HG02884 (cell line): ENCODE results near the gene GJC1.

Experiments used
- ATAC-seq: cut with Tn5 transposase; IDR thresholded peaks from one replicate; pipeline ENCODE4 v1.9.1; 2021; ENCODE audit warnings: mild to moderate bottlenecking, moderate library complexity; ENCODE audit not compliant: unreplicated experiment

The GJC1 gene

DNA sequence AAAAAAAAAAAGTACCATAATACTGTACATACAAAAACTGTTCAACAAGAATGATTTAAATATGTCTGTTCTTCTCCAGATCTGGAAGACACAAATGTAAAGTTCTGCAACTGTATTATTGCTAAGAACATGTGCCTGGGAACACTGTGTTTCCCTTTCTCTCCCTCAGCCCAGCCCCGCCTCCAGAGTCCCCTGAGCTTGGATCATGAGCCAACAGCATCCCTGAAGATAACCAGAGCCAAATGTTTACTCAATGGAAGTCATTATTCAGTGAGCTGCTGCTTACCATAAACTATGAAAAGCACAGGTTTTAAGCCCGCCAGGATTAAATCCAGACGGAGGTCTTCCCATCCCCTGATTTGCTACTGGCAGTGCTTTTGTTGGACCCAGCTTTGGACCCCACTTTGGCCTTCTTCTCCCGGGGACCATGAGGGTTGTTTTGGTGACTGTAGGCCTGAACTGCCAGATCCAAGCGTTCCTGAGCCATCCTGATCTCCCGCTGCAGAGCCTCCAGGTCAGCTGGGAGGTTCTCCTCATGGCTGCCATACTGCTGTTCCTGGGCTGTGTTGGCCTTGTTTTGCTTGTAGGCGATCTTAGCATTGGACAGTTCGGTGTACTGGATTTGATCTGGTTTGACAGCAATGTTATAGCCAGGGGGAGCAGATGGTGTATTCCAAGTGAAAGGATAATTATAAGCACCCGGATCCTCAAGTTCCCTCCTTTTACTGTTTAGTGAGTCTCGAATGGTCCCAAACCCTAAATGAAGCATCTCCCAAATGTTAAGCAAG, 25.6 kb downstream of the GJC1 start:
- ATAC-seq = no peak

DNA sequence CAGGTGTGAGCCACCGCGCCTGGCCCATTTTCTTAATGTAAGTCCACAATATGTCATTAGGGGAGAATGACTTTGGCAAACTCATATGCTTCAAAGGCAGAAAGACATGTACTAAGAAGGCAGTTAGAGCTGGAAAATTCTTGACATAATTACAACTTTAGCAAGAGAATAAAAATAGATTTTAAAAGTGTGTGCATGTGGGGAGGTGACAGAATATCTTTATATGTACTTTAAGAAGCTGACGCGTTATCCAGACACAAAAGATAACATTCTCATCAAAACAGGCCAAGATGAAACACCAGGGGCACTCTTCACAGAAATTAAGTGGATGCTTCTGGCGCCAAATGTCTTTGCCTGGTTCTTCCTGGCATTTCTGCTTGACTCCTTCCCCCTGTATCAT, 28.2 kb downstream of the GJC1 start:
- no peak for ATAC-seq

DNA sequence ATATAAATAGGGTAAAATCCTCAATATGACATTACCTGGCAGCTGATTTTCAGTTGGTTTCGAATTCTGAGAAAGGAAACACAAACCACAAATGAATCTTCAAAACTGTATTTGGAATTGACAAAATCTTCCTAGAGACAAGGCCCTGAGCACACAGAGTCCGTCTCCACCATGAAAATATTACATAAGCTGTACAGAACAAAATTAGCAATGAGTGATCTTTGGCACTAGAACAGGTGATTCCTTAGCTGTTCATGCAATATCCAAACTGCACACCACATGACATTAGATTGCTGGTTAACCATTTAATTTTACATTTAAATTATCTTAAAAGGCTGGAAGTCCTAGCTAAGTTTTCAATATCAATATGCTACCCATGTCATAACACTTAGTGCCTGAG, 31.7 kb downstream of the GJC1 start:
- ATAC-seq = no peak

DNA sequence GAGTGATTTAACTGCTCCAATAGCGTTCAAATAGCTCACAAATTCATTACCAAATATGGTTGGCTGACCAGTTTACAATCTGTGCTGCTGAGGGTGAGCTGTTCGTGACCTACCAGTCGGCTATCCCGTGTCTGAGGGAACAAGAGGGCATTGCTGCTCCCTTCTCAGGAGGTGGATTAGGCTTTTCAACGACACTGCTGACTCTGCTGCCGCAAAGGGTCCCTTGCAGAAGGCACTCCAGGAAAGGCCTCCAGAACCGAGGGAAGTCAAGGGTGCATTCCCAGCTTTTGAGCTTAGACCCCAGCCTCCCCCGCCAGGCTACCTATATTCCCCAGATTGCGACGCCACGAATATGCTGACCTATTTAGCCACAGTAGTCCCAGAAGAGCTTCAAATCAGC, 32.3 kb downstream of the GJC1 start:
- ATAC-seq = no peak

DNA sequence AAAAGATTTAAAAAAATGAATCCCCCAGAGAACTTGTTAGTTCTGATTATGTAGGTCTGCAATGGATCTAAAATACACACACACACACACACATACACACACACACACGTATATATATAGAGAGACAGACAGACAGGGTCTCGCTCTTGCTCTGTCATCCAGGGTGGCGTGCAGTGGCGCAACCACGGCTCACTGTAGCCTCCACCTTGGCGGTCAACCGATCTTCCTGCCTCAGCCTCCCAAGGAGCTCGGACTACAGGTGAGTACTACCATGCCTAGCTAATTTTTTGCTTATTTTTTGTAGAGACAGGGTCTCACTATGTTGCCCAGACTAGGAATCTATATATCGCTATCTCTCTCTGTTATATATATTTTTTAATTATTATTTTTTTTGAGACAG, 33.4 kb downstream of the GJC1 start:
- no peak for ATAC-seq

DNA sequence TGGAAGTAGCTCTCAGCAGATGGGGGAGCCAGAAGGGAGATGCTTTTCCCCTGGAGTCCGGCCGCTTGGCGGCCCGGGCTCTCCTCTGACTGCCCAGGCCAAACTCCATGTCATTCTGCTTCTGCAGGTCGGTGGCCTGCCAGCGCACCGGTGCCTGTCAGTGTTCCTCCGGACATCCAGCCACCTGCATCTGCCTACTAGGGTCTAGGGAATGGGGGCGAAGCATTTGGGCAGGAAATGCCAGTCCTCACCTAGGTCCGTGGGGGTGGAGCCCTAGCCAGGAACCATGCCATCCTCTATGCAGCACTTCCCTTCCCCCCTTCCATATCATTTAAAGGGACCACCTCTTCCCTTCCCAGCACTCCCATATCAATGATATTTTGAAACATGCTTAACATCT, 34.2 kb downstream of the GJC1 start:
- no peak for ATAC-seq

DNA sequence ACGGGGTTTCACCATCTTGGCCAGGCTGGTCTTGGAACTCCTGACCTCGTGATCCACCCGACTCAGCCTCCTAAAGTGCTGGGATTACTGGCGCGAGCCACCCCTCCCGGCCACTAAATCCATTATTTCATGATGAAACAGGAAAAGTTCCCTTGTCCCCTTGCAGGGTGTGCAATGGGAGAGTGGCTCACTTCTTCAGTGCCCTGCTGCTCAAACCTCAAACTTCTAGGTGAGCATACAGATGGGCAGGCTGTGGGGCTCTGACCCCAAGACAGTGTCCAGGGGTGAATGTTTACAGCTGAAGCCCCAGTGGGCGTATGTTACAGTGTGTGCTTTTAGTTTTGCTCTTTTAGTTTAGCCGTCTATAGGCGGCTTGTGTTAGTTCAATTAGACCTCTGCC, 34.7 kb downstream of the GJC1 start:
- no peak for ATAC-seq

DNA sequence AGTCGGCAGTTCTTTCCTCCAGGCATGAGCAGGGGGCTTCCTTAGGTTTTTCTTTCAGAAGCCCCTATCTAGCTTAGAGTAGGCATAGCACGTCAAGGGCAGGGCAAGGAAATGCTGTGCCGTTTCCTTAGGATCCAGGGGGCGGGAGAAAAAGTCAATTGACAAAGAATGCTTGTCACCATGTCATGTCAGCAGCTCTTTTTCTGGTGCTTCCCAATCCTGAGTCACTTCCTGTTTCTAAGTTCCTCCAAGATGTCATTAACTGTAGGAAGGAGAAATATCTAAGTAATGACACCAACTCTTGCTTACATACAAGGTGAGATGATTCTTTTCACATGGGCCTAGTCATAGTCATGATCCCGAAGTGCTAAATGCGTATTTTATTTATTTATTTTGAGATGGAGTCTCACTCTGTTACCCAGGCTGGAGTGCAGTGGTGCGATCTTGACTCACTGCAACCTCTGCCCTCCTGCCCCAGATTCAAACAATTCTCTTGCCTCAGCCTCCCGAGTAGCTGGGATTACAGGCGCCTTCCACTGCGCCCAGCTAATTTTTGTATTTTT, 35.2 kb downstream of the GJC1 start:
- no peak for ATAC-seq

DNA sequence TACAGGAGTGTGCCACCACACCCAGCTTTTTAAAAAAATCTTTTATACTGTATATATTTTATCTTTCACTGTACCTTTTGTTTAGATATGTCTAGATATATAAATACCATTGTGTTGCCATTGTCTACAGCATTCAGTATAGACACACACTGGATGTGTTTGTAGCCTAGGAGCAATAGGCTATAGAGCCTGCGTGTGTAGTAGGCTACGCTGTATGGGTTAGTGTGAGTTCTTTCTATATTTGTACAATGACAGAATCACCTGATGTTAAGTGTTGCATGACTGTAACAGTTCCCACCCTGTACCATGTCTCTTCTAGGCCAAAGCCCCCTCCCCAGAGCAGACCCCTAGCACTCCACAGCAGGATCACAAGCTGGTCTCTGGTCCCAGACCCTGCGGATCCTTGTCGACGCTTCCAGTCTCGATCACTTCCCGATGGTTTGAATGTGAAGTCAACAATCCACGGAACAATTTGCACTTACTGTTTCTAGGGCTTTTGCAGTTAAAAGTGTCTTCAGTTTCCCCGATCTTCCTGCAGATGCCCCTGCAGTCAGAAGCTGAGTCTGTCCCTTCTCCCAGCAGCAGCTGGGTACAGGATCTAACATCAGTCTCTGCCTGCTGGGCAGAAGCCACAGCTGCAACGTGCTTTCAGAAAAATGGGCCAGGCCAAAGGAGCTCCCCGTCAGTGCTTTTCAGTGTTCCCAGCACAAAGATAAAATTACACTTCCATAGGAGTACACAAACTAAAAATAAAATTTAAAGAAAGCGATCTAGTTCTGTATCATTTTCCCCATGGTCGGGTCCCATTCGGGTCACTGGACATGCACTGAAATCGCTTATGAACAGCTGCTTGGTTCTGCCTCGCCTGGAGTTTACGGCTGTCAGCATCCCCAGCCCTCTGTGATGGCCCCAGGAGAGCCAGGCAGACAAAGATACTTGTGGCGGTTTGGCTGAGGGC, 35.9 kb downstream of the GJC1 start:
- no peak for ATAC-seq

DNA sequence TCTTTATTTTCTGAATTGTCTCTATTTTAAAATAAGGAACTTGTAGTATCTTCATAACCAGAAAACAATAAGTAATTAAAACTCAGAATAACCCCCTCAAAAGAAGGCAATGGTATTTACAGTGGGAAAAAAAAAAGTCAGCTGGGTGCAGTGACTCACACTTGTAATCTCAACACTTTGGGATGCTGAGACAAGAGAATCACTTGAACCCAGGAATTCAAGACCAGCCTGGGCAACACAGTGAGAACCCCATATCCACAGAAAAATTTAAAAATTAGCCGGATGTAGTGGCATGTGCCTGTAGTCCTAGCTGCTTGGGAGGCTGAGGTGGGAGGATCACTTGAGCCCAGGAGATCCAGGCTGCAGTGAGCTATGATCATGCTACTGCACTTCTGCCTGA, 37.8 kb downstream of the GJC1 start:
- ATAC-seq = no peak

DNA sequence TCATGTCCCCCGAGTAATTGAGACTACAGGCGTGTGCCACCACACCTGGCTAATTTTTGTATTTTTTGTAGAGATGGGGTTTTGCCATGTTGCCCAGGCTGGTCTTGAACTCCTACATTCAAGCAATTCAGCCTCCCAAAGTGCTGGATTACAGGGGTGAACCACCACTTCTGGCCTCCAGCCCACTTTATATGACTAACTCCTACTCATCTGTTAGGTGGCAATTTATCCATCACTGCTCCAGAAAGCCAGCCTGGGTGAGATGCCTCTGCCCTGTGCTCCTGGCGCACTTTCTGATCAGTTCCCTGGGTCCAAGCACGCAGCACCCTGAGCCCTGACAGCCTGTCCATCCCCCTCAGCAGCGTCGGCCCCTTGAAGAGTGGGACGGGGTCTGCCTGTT, 41.9 kb downstream of the GJC1 start:
- ATAC-seq = no peak

DNA sequence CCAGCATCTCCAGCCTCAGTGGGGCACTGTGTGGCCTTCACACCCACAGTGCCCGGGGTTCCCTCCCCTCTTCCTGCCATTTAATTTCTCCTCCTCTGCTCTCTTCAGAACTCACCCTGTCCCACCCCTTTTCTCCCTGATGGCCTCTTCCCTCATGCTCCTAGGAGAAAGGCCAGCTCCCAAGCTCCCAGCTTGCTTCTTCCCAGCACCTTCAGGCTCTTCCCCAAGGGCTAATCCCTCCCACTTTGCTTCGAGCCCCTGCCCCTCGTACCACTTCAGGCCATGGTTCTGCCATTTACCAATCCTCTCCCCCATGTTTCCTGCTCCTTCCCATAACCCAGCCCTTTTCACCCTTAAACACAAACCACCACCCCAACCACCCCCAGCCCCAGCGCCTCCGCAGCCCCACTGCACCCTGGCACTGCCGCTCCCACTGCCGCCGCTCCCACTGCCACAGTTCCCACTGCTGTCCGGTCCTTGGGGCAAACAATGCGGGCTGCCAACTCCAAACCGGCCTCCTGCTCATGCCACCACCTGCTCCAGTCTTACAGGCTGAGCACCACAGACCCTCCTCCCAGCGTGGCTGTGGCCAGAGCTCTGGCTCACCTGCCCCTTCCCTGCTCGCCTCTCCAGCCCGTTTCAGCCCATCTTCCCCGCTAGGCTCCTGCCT, 42.7 kb downstream of the GJC1 start:
- no peak for ATAC-seq

DNA sequence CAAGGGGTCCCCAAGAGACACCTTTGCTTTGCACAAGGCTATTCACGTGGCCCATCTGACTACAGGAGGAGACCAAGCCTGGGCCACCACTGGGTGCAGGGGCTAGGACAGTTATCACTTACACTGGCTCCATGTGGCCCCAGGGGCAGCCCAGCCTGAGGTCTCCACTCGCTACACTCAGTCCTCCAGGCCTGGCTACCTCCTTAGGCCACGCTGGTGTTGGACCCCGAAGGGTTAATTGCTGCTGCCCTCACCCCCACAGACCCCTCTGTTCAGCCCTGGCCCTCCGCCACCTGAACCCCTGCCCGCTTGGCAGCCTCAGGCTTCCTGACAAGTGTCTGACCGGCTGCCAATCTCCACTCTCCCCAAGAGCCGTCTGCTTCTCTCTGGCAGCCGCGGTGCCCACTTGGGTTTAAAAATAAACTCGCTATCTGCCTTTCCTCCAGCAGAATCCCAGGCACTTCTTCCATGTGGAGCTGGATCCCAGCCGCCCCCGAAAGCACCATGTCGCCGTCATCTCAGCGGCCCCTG, 43.5 kb downstream of the GJC1 start:
- no peak for ATAC-seq

DNA sequence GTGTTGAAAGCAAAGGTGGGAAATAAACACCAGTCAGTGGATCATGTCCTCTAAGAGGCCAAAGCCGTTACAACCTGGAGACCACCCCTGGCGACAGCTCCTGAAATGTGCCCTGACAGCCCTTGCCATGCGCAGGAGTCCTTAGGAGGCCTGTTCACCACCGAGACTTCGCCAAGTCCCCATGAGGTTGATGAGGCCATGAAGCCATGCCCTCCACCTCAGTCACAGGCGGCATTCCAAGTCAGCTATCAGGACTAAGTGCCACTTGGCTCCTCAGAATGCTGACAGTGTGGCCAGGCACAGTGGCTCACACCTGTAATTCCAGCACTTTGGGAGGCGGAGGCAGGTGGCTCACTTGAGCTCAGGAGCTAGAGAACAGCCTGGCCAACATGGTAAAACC, 44.2 kb downstream of the GJC1 start:
- ATAC-seq = no peak

DNA sequence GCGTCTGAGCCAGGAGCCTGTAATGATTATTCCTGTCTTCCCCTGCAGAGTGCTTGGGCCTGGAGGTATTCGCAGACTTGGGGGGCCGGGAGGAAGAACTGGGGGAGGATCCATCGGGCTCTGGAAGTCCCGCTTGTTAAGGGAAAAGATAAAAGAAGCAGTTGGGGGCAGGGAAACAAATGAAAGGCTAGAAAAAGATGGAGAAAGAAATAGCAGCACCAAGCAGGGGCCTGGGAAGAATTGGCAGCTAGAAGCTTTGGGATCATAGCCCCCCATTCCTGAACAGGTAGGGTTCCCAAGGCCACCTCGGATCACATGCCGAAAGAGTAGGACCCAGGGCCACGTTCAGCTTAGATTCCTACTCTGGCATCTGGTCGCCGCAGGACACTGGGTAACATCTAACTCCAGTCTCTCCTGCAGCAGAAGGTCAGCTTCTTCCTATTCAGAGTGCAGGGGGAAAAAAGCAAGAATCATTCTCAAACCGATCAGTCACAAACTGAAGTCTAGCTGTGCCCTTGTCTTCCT, 47.7 kb downstream of the GJC1 start:
- ATAC-seq = no peak

DNA sequence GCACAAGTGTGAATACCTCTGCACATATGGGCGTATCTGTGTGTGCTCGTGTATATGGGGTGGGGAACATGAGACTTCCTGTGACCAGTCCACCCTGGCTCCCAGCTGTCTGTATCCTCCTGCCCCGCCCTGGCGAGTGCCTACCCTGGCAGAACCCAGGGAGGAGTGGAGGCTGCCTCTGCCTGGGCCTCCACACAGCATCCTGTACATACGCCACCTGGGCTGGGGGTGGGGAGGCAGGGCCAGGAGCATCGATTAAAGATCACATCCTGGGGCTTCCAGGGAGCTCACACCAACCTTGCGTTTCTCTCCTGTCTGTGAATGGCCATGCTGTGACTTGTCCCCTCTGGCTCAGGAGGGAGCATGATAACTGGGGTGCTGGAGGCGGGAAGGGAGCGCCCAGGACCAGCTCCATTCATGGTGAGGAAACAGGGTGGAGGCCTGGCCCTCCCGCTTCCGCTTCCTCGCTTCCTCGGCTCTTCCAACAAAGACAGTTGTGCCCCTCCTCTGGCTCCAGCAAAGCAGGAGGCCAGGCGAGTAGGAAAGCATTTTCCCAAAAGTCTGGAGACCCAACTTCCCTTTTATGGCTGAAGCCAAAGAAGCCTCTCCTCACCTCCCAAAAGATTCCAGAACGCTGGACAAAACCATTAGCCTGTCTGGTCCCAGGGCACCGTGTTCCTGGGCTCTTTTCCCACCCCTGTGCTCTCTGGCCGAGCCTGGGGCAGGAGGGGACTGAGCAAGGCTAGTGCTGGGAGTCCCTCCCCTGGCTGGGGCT, 48.3 kb downstream of the GJC1 start:
- ATAC-seq = no peak

DNA sequence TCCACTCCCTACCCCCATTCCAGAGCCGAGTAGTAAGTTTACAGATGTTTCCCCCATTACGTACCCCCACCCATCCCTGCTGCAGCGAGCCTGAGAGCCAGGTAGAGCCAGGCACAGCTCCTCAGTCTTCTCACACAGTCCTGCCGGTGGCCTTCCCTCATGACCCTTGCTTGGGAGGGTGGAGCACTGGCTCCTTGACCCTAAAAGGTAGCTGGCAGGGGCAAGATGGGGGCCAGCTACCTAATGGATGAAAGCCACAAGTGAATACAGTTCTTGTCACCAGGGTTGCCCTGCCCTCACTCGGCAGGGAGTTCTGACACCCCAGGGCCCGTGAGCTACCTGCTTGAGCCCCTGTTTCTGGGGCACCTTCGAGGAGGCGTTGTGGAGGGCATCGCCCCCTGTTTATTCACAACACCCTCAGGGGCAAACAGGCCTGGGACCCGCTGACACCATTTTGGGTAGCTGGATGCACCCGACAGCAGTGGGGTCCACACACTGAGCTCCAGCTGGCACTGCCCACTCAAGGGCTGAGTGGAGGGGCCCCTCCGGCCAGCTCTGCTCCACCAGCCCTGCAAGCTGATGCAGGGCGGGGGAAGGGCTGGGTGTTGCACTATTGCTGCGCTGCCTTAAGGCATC, 49.1 kb downstream of the GJC1 start:
- no peak for ATAC-seq

DNA sequence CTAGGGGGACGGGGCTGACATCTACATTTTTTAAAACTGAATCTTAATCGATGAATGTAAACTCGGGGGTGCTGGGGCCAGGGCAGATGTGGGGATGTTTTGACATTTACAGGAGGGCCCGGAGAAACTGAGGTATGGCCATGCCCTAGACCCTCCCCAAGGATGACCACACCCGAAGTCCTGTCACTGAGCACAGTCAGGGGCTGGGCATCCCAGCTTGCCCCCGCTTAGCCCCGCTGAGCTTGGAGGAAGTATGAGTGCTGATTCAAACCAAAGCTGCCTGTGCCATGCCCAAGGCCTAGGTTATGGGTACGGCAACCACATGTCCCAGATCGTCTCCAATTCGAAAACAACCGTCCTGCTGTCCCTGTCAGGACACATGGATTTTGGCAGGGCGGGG, 49.9 kb downstream of the GJC1 start:
- ATAC-seq = no peak

DNA sequence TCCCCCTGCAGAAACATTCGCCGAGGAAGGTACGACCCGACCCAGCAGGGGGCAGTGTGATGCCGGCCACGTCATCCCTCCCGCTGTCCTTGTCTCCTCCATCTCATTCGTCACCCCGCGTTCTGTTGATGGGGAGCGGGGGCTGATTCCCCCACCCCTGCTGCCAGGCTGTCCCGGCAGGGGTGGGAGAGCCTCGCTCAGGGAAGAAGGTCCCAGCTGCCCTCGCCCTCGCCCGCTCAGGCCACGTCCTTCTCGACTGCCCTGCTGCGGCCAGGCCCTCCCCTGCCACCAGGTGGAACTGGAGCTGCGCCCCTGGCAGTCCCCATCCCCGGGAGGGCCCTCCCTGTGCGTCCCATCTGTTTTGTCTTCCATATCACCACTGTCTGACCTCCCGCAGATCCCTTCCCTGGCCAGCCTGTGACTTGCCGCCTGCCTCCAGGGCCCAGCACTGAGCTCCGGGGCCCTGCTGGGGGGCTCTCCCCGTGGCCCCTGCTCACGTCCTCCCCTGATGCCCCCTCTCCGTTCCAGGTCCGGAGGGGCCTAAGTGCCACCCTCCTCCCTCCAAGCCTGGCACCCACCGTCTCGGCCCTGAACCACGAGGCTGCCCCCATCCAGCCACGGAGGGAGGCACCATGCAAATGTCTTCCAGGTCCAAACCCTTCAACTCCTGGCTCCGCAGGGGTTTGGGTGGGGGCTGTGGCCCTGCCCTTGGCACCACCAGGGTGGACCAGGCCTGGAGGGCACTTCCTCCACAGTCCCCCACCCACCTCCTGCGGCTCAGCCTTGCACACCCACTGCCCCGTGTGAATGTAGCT, 50.7 kb downstream of the GJC1 start:
- no peak for ATAC-seq
